CD4-positive, alpha-beta T cell treated with Interleukin-10 for 1 hour (primary cell): ENCODE data around the gene IL15RA.
"Not testable (repeated sequence)": the region's sequence is repeated elsewhere in the genome, so short reads cannot be mapped to it uniquely, and the experiment has no call there.

Experiments
- DNase-seq: peaks from one replicate; pipeline ENCODE4 v3.0.0-alpha.2; 2020

Gene IL15RA

DNA sequence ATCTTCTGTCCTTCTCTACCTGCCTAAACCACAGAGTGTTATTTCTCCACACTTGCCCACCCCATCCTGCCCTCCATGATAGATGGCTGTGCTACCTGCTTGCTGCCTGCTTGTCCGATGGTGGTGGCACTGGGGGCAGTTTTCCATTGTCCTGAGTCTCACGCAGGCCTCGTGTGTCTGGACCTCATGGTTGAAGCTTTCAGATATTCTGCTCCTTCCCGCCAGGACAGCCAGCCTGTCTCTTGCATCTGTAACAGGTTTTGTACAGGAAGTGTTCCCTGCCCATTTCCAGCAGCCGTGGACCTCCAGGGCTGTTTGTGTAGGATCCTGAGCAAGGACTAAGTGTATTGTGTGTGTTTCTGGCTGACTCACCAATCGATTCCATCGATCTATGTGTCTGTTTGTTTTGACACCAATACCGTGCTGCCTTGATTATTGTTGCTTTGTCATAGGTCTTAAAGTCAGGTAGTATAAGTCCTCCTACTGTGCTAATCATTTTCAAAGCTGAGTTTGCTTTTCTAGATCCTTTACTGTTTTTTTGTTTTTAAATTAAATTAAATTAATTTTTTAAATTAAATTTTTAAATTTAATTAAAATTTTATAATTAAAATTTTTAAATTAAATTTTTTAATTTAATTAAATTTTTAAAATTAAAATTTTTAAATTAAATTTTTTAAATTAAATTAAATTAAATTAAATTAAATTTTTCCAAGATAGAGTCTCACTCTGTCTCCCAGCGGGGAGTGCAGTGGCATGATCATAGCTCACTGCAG is 8.5 kb downstream of the IL15RA start:
- no peak for DNase-seq

- DNase-seq = no peak
These were observed 9.2 kb downstream of the IL15RA start for GRCh38 chr10:5968037-5968680.

DNA sequence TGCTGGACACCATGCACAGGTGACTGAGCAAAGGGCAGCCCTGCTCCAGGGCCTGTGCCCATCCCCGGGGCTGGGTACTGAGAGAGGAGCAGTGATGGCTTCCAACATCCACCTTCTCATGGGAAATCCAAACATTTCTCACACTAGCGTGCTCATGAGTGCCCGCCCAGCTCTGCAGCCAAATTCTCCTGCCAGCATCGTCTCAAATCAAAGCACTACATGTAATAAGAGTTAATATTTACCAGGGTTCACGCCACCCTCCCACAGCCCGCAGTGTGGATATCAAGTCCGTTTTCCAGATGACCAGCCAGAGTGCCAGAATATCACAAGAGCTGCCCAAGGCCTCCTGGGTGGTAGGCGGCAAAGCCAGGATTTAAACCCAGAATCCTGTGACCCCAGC is 12.1 kb downstream of the IL15RA start:
- no peak for DNase-seq

DNA sequence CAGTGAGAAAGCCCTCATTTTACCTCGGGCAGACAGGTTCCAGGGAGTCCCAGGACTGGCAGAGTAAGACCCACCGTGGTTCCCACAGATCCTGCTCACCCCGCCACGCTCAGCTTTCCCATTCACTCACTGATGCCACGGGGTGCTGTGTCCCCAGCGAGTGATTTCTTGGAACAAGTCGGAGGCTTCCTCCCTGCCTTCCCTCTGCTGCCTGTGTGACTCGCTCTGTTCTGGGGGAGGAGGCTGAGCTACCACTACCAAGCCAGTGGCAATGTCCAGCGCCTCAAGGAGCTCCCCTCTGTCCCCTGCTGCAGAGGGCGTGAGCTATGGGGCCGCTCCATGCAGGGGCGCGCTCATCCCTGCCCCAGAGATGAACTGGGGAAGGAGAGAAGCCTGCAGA is 12.6 kb downstream of the IL15RA start:
- no peak for DNase-seq

DNA sequence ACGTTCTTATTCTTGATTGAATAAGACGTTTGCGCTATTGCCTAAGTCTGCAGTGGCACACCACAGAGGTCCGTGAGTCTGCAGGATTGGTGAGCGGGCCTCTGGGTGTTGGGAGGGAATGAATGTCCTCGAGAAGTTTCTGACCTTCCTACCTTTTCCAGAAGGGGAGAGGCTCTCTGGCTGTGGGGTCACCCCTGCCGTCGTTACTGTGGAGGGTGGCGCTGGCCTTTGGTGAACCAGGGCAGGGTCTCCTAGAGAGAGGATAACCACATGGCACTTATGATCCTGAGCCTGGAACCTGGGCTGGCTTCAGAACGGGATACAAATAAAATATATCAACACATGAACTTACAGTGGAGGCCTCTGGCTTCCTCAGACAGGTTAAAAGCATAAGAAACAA is 13.8 kb downstream of the IL15RA start:
- DNase-seq = no peak

DNA sequence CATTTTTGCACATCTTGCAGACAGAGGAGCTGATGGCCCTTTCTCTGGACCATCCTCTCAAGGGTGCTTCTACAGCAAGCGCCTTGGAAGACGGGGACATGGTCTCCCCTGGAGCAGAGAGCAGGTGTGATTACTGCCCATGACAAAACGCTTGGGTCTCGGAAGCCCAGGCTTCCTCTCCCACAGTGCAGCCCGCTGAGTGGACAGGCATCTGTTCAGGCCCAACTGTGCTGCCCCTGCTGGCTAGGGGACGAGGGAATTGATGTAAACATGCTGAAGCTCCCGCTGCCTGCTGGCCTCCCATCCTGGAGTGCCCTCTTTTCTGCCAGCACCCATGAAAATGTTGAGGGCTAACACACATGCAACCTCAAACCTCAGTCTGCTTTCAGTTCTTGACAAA is 14.3 kb downstream of the IL15RA start:
- no peak for DNase-seq

- DNase-seq = not testable (repeated sequence)
These were observed 14.9 kb downstream of the IL15RA start for GRCh38 chr10:5962358-5962940.

GRCh38 chr10:5961405-5962100 is 15.8 kb downstream of the IL15RA start:
- no peak for DNase-seq

DNA sequence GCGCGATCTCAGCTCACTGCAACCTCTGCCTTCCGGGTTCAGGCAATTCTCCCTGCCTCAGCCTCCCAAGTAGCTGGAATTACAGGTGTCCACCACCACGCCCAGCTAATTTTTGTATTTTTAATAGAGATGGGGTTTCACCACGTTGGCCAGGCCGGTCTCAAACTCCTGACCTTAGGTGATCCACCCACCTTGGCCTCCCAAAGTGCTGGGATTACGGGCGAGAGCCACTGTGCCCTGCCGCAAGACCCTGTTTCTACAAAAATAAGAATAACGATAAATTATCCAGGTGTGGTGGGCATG is 16.4 kb downstream of the IL15RA start:
- DNase-seq = not testable (repeated sequence)

DNA sequence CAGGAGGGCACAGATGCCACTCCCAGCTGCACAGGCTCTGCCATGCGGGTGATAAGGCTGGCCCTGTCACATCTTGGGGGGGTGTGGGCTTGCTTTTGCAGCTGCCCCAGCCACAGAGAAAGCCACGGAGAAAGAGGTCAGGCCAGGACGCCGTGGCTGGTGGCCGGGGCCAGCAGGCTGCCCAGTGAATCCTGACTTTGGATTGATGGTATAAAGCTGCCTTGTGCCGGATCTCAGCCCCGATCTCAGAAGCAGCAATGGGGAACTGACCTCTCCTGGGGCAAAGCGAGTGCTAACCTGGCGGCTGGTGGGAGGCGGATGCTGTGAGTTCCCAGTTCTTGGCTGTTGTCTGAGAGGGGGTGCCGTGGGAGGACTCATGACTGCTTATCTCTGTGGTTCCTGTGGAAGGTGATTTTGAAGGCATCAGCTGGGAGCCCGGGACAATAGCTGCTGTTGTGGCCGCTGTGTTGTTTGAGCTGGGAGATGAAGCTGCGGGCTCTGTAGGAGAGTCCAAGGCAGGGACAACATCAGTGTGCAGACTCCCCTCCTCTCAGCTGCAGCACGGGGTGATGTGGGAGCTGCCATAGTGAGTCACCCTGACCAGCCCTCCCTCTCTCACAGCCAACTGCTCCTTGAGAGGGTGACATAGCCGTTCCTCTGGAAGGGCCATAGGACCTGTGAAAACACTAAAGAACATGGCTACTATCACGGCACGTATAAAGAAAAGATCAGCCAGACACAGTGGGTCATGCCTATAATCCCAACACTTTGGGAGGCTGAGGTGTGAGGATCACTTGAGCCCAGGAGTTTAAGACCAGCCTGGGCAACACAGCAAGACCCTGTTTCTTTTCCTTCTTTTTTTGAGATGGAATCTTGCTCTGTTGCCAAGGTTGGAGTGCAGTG is 17.0 kb downstream of the IL15RA start:
- DNase-seq = no peak

GRCh38 chr10:5959581-5960069 is 17.7 kb downstream of the IL15RA start:
- DNase-seq = no peak

- DNase-seq = no peak
These were observed 18.2 kb downstream of the IL15RA start for GRCh38 chr10:5959142-5959541.

- no peak for DNase-seq
These were observed 18.7 kb downstream of the IL15RA start for GRCh38 chr10:5958675-5959074.

GRCh38 chr10:5958077-5958476 is 19.3 kb downstream of the IL15RA start:
- no peak for DNase-seq

DNA sequence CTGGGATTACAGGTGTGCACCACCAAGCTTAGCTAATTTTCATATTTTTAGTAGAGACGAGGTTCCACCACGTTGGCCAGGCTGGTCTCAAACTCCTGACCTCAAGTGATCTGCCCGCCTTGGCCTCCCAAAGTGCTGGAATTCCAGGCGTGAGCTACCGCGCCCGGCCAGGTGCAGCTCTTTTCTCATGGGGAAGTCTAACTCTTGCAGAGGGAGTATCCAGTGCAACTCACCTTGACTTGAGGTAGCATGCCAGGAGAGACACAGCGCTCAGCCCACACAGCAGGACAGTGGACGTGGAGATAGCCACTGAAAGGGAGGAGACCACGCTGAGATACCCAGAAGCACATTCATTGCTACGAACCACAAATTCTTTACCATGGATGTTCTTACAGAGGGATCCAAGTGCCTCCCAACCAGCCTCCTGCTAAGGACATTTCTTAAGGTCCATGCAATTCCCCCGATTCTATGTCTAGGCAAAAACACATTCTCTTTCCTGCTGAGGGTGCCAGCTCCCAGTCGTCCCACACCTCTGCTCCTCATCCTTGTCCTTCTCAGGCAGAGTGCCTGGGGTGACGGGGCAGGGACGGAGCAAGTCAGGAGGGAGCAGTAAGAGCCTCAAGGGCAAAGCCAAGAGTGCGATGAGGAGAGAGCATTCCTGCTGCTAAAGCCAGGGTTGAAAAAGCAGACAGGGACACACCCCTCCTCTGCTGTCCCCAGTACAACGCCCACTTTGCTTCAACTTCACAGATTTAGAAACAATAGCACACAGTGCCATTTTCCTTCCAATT is 21.0 kb downstream of the IL15RA start:
- DNase-seq = no peak

- DNase-seq = no peak
These were observed 23.7 kb downstream of the IL15RA start for GRCh38 chr10:5953676-5954075.

- DNase-seq = no peak
These were observed 24.5 kb downstream of the IL15RA start for GRCh38 chr10:5952731-5953385.

DNA sequence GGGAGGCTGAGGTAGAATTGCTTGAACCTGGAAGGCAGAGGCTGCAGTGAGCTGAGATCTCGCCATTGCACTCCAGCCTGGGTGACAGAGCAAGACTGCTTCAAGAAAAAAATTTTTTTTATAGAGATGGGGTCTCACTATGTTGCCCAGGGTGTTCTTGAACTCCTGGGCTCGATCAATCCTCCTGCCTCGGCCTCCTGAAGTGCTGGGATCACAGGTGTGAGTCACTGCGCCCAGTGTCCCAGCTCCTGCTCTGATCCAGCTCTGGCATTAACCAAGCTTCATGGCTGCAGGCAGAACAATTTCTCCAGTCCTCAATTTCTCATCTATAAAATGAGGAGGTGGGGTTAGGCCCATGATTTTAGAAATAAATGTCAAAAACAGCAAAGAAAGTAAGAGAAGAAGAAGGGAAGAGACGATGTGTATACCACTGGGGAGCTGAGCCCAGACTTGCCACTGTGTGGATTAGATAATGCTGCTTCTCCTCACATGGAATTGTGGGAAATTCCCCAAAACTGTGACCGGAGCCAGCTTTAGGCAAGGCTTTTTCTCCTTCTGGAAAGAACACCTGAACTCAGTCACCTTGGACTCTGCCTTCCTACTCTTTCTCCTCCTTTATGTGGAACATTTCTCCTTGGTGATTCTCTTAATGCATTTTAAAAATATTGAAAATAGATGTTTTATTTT is 25.5 kb downstream of the IL15RA start:
- no peak for DNase-seq

DNA sequence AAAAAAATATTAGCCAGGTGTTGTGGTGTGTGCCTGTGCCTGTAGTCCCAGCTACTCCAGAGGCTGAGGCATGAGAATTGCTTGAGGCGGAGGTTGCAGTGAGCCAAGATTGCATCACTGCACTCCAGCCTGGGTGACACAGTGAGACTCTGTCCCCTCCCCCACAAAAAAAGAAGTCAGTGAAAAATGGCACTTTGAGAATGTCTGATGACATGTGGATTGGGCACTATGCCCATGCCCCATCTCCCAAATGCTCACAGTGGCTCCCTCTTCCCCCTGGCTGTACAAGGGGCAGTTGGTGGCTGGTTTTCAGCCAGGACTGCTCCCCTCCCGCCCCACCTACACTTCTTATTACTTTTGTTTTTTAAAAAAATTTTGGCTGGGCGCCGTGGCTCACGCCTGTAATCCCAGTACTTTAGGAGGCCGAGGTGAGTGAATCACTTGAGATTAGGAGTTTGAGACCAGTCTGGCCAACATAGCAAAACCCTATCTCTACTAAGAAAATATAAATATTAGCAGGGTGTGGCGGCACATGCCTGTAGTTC is 26.1 kb downstream of the IL15RA start:
- no peak for DNase-seq
